GM06990 (cell line): ENCODE data around the gene SPPL2B.

Experiments
- DNase-seq: peaks from one replicate; pipeline ENCODE4 v3.0.0-alpha.2; 2011; ENCODE audit not compliant: insufficient read length; ENCODE audit errors: extremely low read depth
- H3K27me3 ChIP-seq: replicated peaks from 2 replicates; pipeline ENCODE4 v1.6.0; 2011; ENCODE audit warnings: low read length; ENCODE audit not compliant: control insufficient read depth, insufficient read depth
- H3K36me3 ChIP-seq: 2 replicates; pipeline ENCODE4 v1.5.1; 2011; ENCODE audit warnings: low read length; ENCODE audit not compliant: control insufficient read depth, insufficient read depth
- H3K4me3 ChIP-seq: replicated peaks from 2 replicates; pipeline ENCODE4 v1.5.1; 2011; ENCODE audit warnings: low read depth, mild to moderate bottlenecking, control low read depth, low read length
- CTCF ChIP-seq: IDR thresholded peaks from 2 replicates; pipeline ENCODE4 v1.5.1; 2011; ENCODE audit warnings: low read length, control low read depth, mild to moderate bottlenecking, inconsistent platforms; ENCODE audit not compliant: insufficient read depth, poor library complexity, severe bottlenecking

SPPL2B gene

GRCh38 chr19:2350656-2351055, 22.2 kb downstream of the SPPL2B start:
- peaks cover 9% of the 10 kb centered on the region for H3K36me3 ChIP-seq
- no peak for DNase-seq
- no peak for TF ChIP-seq CTCF
- no peak overlapping the region for H3K4me3 ChIP-seq
- H3K27me3 ChIP-seq: no peaks in the 10 kb centered on the region

- Histone ChIP-seq H3K4me3 (no peak overlapping the region), H3K36me3 (peaks cover 7% of the 10 kb centered on the region), H3K27me3 (no peaks in the 10 kb centered on the region)
- TF ChIP-seq CTCF: no peak
- no peak for DNase-seq
These were observed 23.1 kb downstream of the SPPL2B start for GRCh38 chr19:2351591-2351990.

- Histone ChIP-seq H3K4me3 (no peak overlapping the region), H3K36me3 (peaks cover 7% of the 10 kb centered on the region), H3K27me3 (no peaks in the 10 kb centered on the region)
- no peak for TF ChIP-seq CTCF
- DNase-seq: no peak
These were observed 23.6 kb downstream of the SPPL2B start for GRCh38 chr19:2352121-2352520.

- peaks cover 7% of the 10 kb centered on the region for H3K36me3 ChIP-seq
- no peak for DNase-seq
- no peak for TF ChIP-seq CTCF
- no peak overlapping the region for H3K4me3 ChIP-seq
- no peaks in the 10 kb centered on the region for H3K27me3 ChIP-seq
These were observed 24.8 kb downstream of the SPPL2B start for GRCh38 chr19:2353159-2353886.

GRCh38 chr19:2353887-2354592, 25.6 kb downstream of the SPPL2B start:
- Histone ChIP-seq H3K36me3 (peaks cover 6% of the 10 kb centered on the region), H3K4me3 (no peak overlapping the region), H3K27me3 (no peaks in the 10 kb centered on the region)
- no peak for TF ChIP-seq CTCF
- DNase-seq: no peak
